Sigmoid colon (tissue), 7 donors: ENCODE results near the gene RAPGEF2. TPM values are rescaled to one million over a fixed set of nuclear protein-coding genes. Genes with fewer than 3 reads are reported as not detected.
"Not testable (repeated sequence)": the region's sequence is repeated elsewhere in the genome, so short reads cannot be mapped to it uniquely, and the experiment has no call there.

Source experiments
- DNase-seq: peaks from one replicate; pipeline ENCODE4 v3.0.0-alpha.2; 2019
- H3K27ac ChIP-seq, 4 donors: fragments of 200-600 bp; sonication (generic); one replicate each; pipeline ENCODE4 v1.5.1; 2016 to 2019; ENCODE audit warnings: mild to moderate bottlenecking in 1 of 4
- H3K27me3 ChIP-seq, 3 donors: fragments of 200-600 bp; sonication (generic); one replicate each; pipeline ENCODE4 v1.5.1; 2019; ENCODE audit warnings: mild to moderate bottlenecking in 1 of 3
- H3K36me3 ChIP-seq, 4 donors: fragments of 200-600 bp; sonication (generic); one replicate each; pipeline ENCODE4 v1.5.1; 2016 to 2019
- H3K4me1 ChIP-seq, 4 donors: fragments of 200-600 bp; sonication (generic); one replicate each; pipeline ENCODE4 v1.5.1; 2017 to 2019
- H3K4me3 ChIP-seq, 4 donors: fragments of 200-600 bp; sonication (generic); one replicate each; pipeline ENCODE4 v1.5.1; 2017 to 2019; ENCODE audit warnings: mild to moderate bottlenecking in 2 of 4, moderate library complexity in 1 of 4
- H3K9me3 ChIP-seq, 4 donors: fragments of 200-600 bp in 3 of 4; sonication (generic) in 3 of 4; one replicate each; pipeline versions ENCODE4 v1.5.1 to v1.6.1; 2013 to 2019
- CTCF ChIP-seq, 4 experiments: fragments of 450-650 bp in 3 of 4; fragments of 200-600 bp in 1 of 4; IDR thresholded peaks; one replicate each; pipeline ENCODE4 v1.5.1; 2016 to 2019; ENCODE audit warnings: antibody characterized with exemption in 4 of 4, mild to moderate bottlenecking in 3 of 4, moderate library complexity in 2 of 4
- EP300 ChIP-seq, 4 donors: sonication (generic); formaldehyde crosslinking; IDR thresholded peaks; one replicate each; pipeline ENCODE4 v1.6.1; 2017; ENCODE audit warnings: antibody characterized with exemption in 4 of 4
- POLR2A ChIP-seq, 2 donors: fragments of 450-650 bp; IDR thresholded peaks; one replicate each; pipeline ENCODE4 v1.6.1; 2016; ENCODE audit warnings: antibody characterized with exemption in 2 of 2, mild to moderate bottlenecking in 2 of 2, moderate library complexity in 2 of 2
- POLR2AphosphoS5 ChIP-seq, 4 donors: sonication (generic); formaldehyde crosslinking; IDR thresholded peaks; one replicate each; pipeline ENCODE4 v1.6.1; 2017; ENCODE audit warnings: antibody characterized with exemption in 4 of 4
- WGBS, 2 donors: extraction: QIAGEN DNeasy Blood & Tissue Kit; methylation state at CpG; one replicate each; pipeline ENCODE4 v1.1.7; 2013; 5-methylcytosine and 5-hydroxymethylcytosine counted together
- intact Hi-C: fragments of 100-400 bp; cut with DNase I; formaldehyde crosslinking; loops from one replicate; pipeline ENCODE4 v1.15.1; 2023
- polyA plus RNA-seq, 3 donors: library from polyadenylated mRNA; stranded (reverse); fragments of 200-250 nt; gene quantifications; one replicate each; pipeline ENCODE4 v1.2.3, GENCODE V29; 2013
- total RNA-seq, 4 donors: library from RNA; depleted of rRNA; stranded (reverse); fragments of >200 nt; gene quantifications; one replicate each; pipeline ENCODE4 v1.1.0, GENCODE V29; 2016
- donor health status: healthy with polysubstance abuse.
- donor health status: Bipolar disorder and iron deficiency.
- donor health status: healthy.

The RAPGEF2 gene
- total and polyA plus RNA-seq, 7 donors: 7.8 to 63.1 (median 34.2) TPM

GRCh38 chr4:159175989-159176375 lies 73.1 kb downstream of the RAPGEF2 start:
- Histone ChIP-seq H3K36me3 (no peaks in the 10 kb centered on the region), H3K9me3 (no peaks in the 10 kb centered on the region), H3K27ac (peak overlapping the region; percentile 51 to 80 (median 59)), H3K4me1 (peaks cover 0 to 85% (median 69%) of the 10 kb centered on the region in 4 donors), H3K27me3 (no peaks in the 10 kb centered on the region), H3K4me3 (peak overlapping the region in 2 of 4 donors; percentile 19 to 20)
- TF ChIP-seq POLR2AphosphoS5 (IDR thresholded peaks at IDR 0.05) (no peak), EP300 (IDR thresholded peaks at IDR 0.05) (no peak), CTCF (IDR thresholded peaks at IDR 0.05) (no peak), POLR2A (IDR thresholded peaks at IDR 0.05) (no peak)
- no peak for DNase-seq
- 76% methylated on average over 4 of the region's 4 CpGs for WGBS, 2 donors
- intact Hi-C loops: loop anchor here (1.0 to 5.0 kb wide), 4 partner anchors 73 to 453 kb away; partner anchors contain the start of genes PPID and RAPGEF2

GRCh38 chr4:159177265-159178150 lies 74.6 kb downstream of the RAPGEF2 start:
- Histone ChIP-seq H3K27ac (peak overlapping the region in 3 of 4 donors; percentile 23 to 80 (median 28)), H3K4me1 (peaks cover 0 to 87% (median 73%) of the 10 kb centered on the region in 4 donors)
- intact Hi-C loops: loop anchor here (2.0 to 5.0 kb wide), 2 partner anchors 155 to 455 kb away; partner anchors contain the start of gene PPID

GRCh38 chr4:159178151-159178546 lies 75.3 kb downstream of the RAPGEF2 start:
- intact Hi-C loops: loop anchor here (5.0 kb wide), 1 partner anchor 156 kb away; no protein-coding TSS in a partner anchor
- H3K4me1 ChIP-seq: peaks cover 0 to 81% (median 69%) of the 10 kb centered on the region in 4 donors
- H3K9me3 ChIP-seq: no peaks in the 10 kb centered on the region
- TF ChIP-seq POLR2AphosphoS5 (IDR thresholded peaks at IDR 0.05) (no peak), CTCF (IDR thresholded peaks at IDR 0.05) (no peak), POLR2A (IDR thresholded peaks at IDR 0.05) (no peak), EP300 (IDR thresholded peaks at IDR 0.05) (no peak)
- 72 to 86% methylated on average over 2 of the region's 2 CpGs for WGBS, 2 donors
- no peak for DNase-seq
- no peaks in the 10 kb centered on the region for H3K27me3 ChIP-seq
- H3K27ac ChIP-seq: peak overlapping the region in 3 of 4 donors; percentile 23 to 80 (median 28)
- no peak overlapping the region for H3K4me3 ChIP-seq
- H3K36me3 ChIP-seq: no peaks in the 10 kb centered on the region

More at GRCh38 chr4:159177265-159178150, 74.6 kb downstream of the RAPGEF2 start:
- H3K27me3 ChIP-seq: no peaks in the 10 kb centered on the region
- no peak for DNase-seq
- no peak for TF ChIP-seq POLR2A (IDR thresholded peaks at IDR 0.05)
- no peak for TF ChIP-seq CTCF (IDR thresholded peaks at IDR 0.05)
- TF ChIP-seq POLR2AphosphoS5 (IDR thresholded peaks at IDR 0.05): no peak
- TF ChIP-seq EP300 (IDR thresholded peaks at IDR 0.05): no peak
- H3K36me3 ChIP-seq: no peaks in the 10 kb centered on the region
- WGBS, 2 donors: 77 to 81% methylated on average over 5 of the region's 5 CpGs
- H3K4me3 ChIP-seq: no peak overlapping the region
- no peaks in the 10 kb centered on the region for H3K9me3 ChIP-seq

- DNase-seq: no peak
- Histone ChIP-seq H3K27me3 (no peaks in the 10 kb centered on the region), H3K4me1 (peaks cover 0 to 69% (median 60%) of the 10 kb centered on the region in 4 donors), H3K4me3 (peak overlapping the region in 1 of 4 donors; percentile 7), H3K36me3 (no peaks in the 10 kb centered on the region), H3K9me3 (no peaks in the 10 kb centered on the region), H3K27ac (peak overlapping the region; percentile 39 to 80 (median 47))
- WGBS, 2 donors: 66 to 84% methylated on average over 3 of the region's 3 CpGs
- TF ChIP-seq POLR2AphosphoS5 (IDR thresholded peaks at IDR 0.05): no peak
- no peak for TF ChIP-seq EP300 (IDR thresholded peaks at IDR 0.05)
- no peak for TF ChIP-seq POLR2A (IDR thresholded peaks at IDR 0.05)
- intact Hi-C loops: loop anchor here (5.0 kb wide), 1 partner anchor 157 kb away; no protein-coding TSS in a partner anchor
Observed at GRCh38 chr4:159178979-159179969, 76.4 kb downstream of the RAPGEF2 start.

DNA sequence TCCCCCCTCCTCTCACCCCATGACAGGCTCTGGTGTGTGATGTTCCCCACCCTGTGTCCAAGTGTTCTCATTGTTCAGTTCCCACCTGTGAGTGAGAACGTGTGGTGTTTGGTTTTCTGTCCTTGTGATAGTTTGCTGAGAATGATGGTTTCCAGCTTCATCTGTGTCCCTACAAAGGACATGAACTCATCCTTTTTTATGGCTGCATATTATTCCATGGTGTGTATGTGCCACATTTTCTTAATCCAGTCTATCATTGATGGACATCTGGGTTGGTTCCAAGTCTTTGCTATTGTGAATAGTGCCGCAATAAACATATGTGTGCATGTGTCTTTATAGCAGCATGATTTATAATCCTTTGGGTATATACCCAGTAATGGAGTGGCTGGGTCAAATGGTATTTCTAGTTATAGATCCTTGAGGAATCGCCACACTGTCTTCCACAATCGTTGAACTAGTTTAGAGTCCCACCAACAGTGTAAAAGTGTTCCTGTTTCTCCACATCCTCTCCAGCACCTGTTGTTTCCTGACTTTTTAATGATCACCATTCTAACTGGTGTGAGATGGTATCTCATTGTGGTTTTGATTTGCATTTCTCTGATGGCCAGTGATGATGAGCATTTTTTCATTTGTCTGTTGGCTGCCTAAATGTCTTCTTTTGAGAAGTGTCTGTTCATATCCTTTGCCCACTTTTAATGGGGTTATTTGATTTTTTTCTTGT lies 81.2 kb downstream of the RAPGEF2 start:
- intact Hi-C loops, H3K27me3 ChIP-seq, H3K27ac ChIP-seq, H3K9me3 ChIP-seq, H3K36me3 ChIP-seq, H3K4me3 ChIP-seq, DNase-seq: not testable (repeated sequence)
- peaks cover 0 to 50% (median 38%) of the 10 kb centered on the region in 4 donors for H3K4me1 ChIP-seq
- WGBS, 2 donors: 95% methylated on average over 3 to 4 of the region's 4 CpGs
